Measurements from ENCODE around the gene SF3B3. TPM values are rescaled to one million over a fixed set of nuclear protein-coding genes. Genes with fewer than 3 reads are reported as not detected.

SF3B3 gene
- total and polyA plus RNA-seq, 10 of the 15 experiments (the other 5 are each of a cell fraction or from before 2014, with no cell fraction given) = 134 to 453 (median 215) TPM

GRCh38 chr16:70551788-70552187 is 28.2 kb downstream of the SF3B3 start:
- Histone ChIP-seq H3K79me2 (ENCODE audit: control insufficient read depth, insufficient read depth, low read length) (peaks cover 8% of the 10 kb centered on the region), H3K4me2 (ENCODE audit: control insufficient read depth, insufficient read depth) (no peak overlapping the region), H4K20me1 (ENCODE audit: control insufficient read depth, insufficient read depth) (peaks cover 6% of the 10 kb centered on the region), H3K9me3 (replicated peaks; ENCODE audit: control insufficient read depth, insufficient read depth, low read length) (no peaks in the 10 kb centered on the region), H2AFZ (ENCODE audit: control insufficient read depth, low read depth, low read length) (no peak overlapping the region), H3K27me3 (replicated peaks in 1 of 2; ENCODE audit: control insufficient read depth in 2 of 2, insufficient read depth in 2 of 2, low read length in 1 of 2) (no peaks in the 10 kb centered on the region), H3K36me3 (ENCODE audit: control insufficient read depth in 2 of 2, insufficient read depth in 2 of 2, low read length in 1 of 2) (peaks cover 40 to 57% of the 10 kb centered on the region in 2 experiments), H3K4me3 (no peak overlapping the region), H3K27ac (ENCODE audit: control insufficient read depth, insufficient read depth) (no peak overlapping the region), H3K9ac (ENCODE audit: control insufficient read depth, insufficient read depth, low read length) (no peak overlapping the region), H3K4me1 (ENCODE audit: control insufficient read depth, insufficient read depth, low read length) (no peaks in the 10 kb centered on the region)
- ChIA-PET SMC1A (ENCODE audit: uncharacterized antibody, unreplicated experiment) (interaction anchor here (0.6 to 1.9 kb wide), 4 partner anchors 10 to 157 kb away, joined by 3 to 4 read pairs (median 4); no protein-coding TSS in a partner anchor), RAD21 (ENCODE audit: unreplicated experiment) (no interaction called here), CTCF (interaction anchor here (0.8 to 1.2 kb wide), 3 partner anchors 10 to 43 kb away, joined by 3 to 5 read pairs (median 3); no protein-coding TSS in a partner anchor), POLR2A (interaction anchor here (0.6 kb wide), 1 partner anchor 31 kb away, joined by 3 read pairs; no protein-coding TSS in a partner anchor)
- 95% methylated on average over 3 of the region's 3 CpGs for WGBS (ENCODE audit: insufficient coverage, insufficient replicate concordance, low lambda C conversion rate, missing lambda C conversion rate)
- no peak for TF ChIP-seq CBX5 (IDR thresholded peaks at IDR 0.05; ENCODE audit: low read depth)
- no peak for TF ChIP-seq STAT3 (IDR thresholded peaks at IDR 0.05; ENCODE audit: low read depth, low read length)
- TF ChIP-seq ESRRA (IDR thresholded peaks at IDR 0.05; ENCODE audit: low read length) = no peak
- TF ChIP-seq MXI1 (IDR thresholded peaks at IDR 0.05; ENCODE audit: low read depth, low read length) = no peak
- TF ChIP-seq RFX5 (IDR thresholded peaks at IDR 0.05; ENCODE audit: low read depth, low read length) = no peak
- TF ChIP-seq NFYB (IDR thresholded peaks at IDR 0.05; ENCODE audit: insufficient read depth, low read depth, low read length) = no peak
- TF ChIP-seq HDGF (IDR thresholded peaks at IDR 0.05) = no peak
- TF ChIP-seq KAT2A (conservative IDR thresholded peaks at IDR 0.05; ENCODE audit: control insufficient read depth, low read depth, low read length) = no peak
- no peak for TF ChIP-seq SUPT20H (IDR thresholded peaks at IDR 0.05; ENCODE audit: borderline replicate concordance, control insufficient read depth, low read depth, low read length)
- TF ChIP-seq RUNX3 (IDR thresholded peaks at IDR 0.05; ENCODE audit: low read length) = no peak
- TF ChIP-seq SIN3A (IDR thresholded peaks at IDR 0.05; ENCODE audit: low read depth, low read length) = no peak
- no peak for TF ChIP-seq BMI1 (IDR thresholded peaks at IDR 0.05; ENCODE audit: borderline replicate concordance)
- TF ChIP-seq GABPA (IDR thresholded peaks at IDR 0.05; ENCODE audit: low read depth) = no peak
- TF ChIP-seq E2F8 (IDR thresholded peaks at IDR 0.05; ENCODE audit: low read depth, partially characterized antibody) = no peak
- no peak for TF ChIP-seq POLR2A (IDR thresholded peaks at IDR 0.05; ENCODE audit: low read depth, low read length)
- TF ChIP-seq NRF1 (conservative IDR thresholded peaks at IDR 0.05; ENCODE audit: low read depth, low read length) = no peak
- no peak for TF ChIP-seq ZNF207 (IDR thresholded peaks at IDR 0.05; ENCODE audit: borderline replicate concordance)
- TF ChIP-seq ZNF592 (IDR thresholded peaks at IDR 0.05) = no peak
- no peak for TF ChIP-seq ZNF384 (IDR thresholded peaks at IDR 0.05; ENCODE audit: borderline replicate concordance, low read depth, low read length)
- in situ Hi-C loops (cut with MboI) (no loop called here), intact Hi-C loops (cut with micrococcal nuclease; ENCODE audit: unreplicated experiment) (no loop called here)
- DNase-seq (ENCODE audit: low read depth, low spot score) (no peak), ATAC-seq (no peak), FAIRE-seq (no peak)
- no TSS peak for BruUV-seq (replicated peaks)

Measured in GM12878 (cell line).